COLO829 (cell line): ENCODE measurements around the gene DAND5.
A peak's percentile ranks its signal among the peaks of the same experiment; 100 is the strongest.
"Not testable (repeated sequence)": the region's sequence is repeated elsewhere in the genome, so short reads cannot be mapped to it uniquely, and the experiment has no call there.

ENCODE experiments used
- DNase-seq: peaks from one replicate; pipeline ENCODE4 v3.0.0; 2012; ENCODE audit warnings: low spot score

The DAND5 gene

GRCh38 chr19:12967907-12968306 lies 1.5 kb upstream of the DAND5 start:
- DNase-seq: peak; percentile 48

GRCh38 chr19:12970070-12970820 lies 869 bp downstream of the DAND5 start:
- DNase-seq: no peak

GRCh38 chr19:12973236-12973635 lies 3.9 kb downstream of the DAND5 start:
- DNase-seq: no peak

- DNase-seq: no peak
Measured at GRCh38 chr19:12974301-12975220, 5.2 kb downstream of the DAND5 start.

GRCh38 chr19:12975221-12975741 lies 5.9 kb downstream of the DAND5 start:
- DNase-seq: no peak

- DNase-seq: not testable (repeated sequence)
Measured at GRCh38 chr19:12976109-12976508, 6.7 kb downstream of the DAND5 start.

- DNase-seq: no peak
Measured at GRCh38 chr19:12979974-12980373, 10.6 kb downstream of the DAND5 start.

- no peak for DNase-seq
Measured at GRCh38 chr19:12982648-12983047, 13.3 kb downstream of the DAND5 start.

GRCh38 chr19:12983091-12983490 lies 13.7 kb downstream of the DAND5 start:
- no peak for DNase-seq

- DNase-seq: peak; percentile 71
Measured at GRCh38 chr19:12983542-12984142, 14.3 kb downstream of the DAND5 start.

- DNase-seq: no peak
Measured at GRCh38 chr19:12984143-12984627, 14.8 kb downstream of the DAND5 start.

GRCh38 chr19:12984683-12985048 lies 15.3 kb downstream of the DAND5 start:
- DNase-seq: no peak

GRCh38 chr19:12985049-12985776 lies 15.8 kb downstream of the DAND5 start:
- no peak for DNase-seq

GRCh38 chr19:12986726-12987125 lies 17.4 kb downstream of the DAND5 start:
- DNase-seq: no peak

GRCh38 chr19:12987190-12987589 lies 17.8 kb downstream of the DAND5 start:
- DNase-seq: no peak

GRCh38 chr19:12987781-12988180 lies 18.4 kb downstream of the DAND5 start:
- DNase-seq: no peak

- no peak for DNase-seq
Measured at GRCh38 chr19:12990431-12990830, 21.1 kb downstream of the DAND5 start.

GRCh38 chr19:12990853-12991252 lies 21.5 kb downstream of the DAND5 start:
- no peak for DNase-seq

- DNase-seq: no peak
Measured at GRCh38 chr19:12991296-12991695, 21.9 kb downstream of the DAND5 start.

- no peak for DNase-seq
Measured at GRCh38 chr19:12992729-12993128, 23.4 kb downstream of the DAND5 start.

GRCh38 chr19:12993562-12993961 lies 24.2 kb downstream of the DAND5 start:
- no peak for DNase-seq
